IPS DF 6.9 (cell line): ENCODE results near the gene CCDC144A.
"Not testable (repeated sequence)": the region's sequence is repeated elsewhere in the genome, so short reads cannot be mapped to it uniquely, and the experiment has no call there.

ENCODE experiments used
- DNase-seq: peaks from one replicate; pipeline ENCODE4 v3.0.0-alpha.2; 2013; ENCODE audit warnings: low read depth, low spot score
- H3K27ac ChIP-seq: one replicate; pipeline ENCODE4 v1.5.1; 2013; ENCODE audit warnings: low read length, control low read depth
- H3K27me3 ChIP-seq: 2 replicates; pipeline ENCODE4 v1.6.1; 2013; ENCODE audit warnings: mild to moderate bottlenecking, low read length; ENCODE audit not compliant: control insufficient read depth, insufficient read depth
- H3K36me3 ChIP-seq: 2 replicates; pipeline ENCODE4 v1.6.1; 2013; ENCODE audit warnings: low read length; ENCODE audit not compliant: control insufficient read depth, insufficient read depth
- H3K4me1 ChIP-seq: 2 replicates; pipeline ENCODE4 v1.6.1; 2013; ENCODE audit warnings: low read length; ENCODE audit not compliant: control insufficient read depth, insufficient read depth
- H3K4me3 ChIP-seq: 2 replicates; pipeline ENCODE4 v1.5.1; 2013; ENCODE audit warnings: mild to moderate bottlenecking, low read length
- H3K9me3 ChIP-seq: 2 replicates; pipeline ENCODE4 v1.6.1; 2013; ENCODE audit warnings: low read length, inconsistent platforms; ENCODE audit not compliant: control insufficient read depth, insufficient read depth
- WGBS: extraction: QIAGEN DNeasy Blood & Tissue Kit; methylation state at CpG from one replicate; pipeline ENCODE4 v1.1.7; 2013; ENCODE audit warnings: mixed read lengths, missing lambda C conversion rate; ENCODE audit not compliant: insufficient read length, insufficient coverage; 5-methylcytosine and 5-hydroxymethylcytosine counted together

Gene CCDC144A

DNA sequence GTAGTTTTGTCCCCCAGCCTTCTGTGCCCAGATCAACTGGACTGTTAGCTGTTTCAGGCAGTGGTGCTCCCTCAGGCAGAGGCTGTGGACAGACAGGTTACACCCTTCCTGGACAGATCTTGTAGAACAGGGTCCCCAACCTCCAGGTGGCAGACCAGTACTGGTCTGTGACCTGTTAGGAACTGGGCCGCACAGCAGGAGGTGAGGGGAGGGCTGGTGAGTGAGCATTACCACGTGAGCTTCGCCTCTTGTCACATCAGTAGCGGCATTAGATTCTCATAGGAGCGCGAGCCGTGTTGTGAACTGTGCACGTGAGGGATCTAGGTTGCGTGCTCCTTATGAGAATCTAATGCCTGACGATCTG lies 61.9 kb downstream of the CCDC144A start:
- H3K36me3 ChIP-seq, H3K9me3 ChIP-seq, H3K4me1 ChIP-seq, H3K27ac ChIP-seq, H3K27me3 ChIP-seq, H3K4me3 ChIP-seq, DNase-seq: not testable (repeated sequence)
- no CpG with 5 or more reads among the region's 10 CpGs for WGBS

DNA sequence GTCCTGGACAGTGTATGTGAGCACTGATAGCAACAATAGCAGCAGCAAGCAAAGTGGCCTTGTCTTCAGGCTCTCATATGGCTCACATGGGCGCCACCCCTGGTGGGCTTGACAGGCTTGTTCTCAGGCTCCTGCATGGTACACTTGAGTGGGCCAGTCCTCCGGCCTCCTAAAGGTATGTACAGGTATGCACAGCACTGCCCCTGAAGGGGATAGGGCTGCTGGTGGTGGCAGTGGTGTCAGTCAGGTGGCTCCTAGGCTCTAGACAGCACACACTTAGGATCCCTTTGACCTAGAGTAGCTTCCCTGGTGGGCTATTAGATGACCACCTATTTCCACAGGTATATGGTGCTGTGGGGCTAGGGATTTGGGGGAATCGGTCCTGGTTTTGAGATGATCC lies 67.5 kb downstream of the CCDC144A start:
- DNase-seq, H3K9me3 ChIP-seq, H3K4me1 ChIP-seq, H3K27me3 ChIP-seq, H3K36me3 ChIP-seq, H3K4me3 ChIP-seq, H3K27ac ChIP-seq: not testable (repeated sequence)
- no CpG with 5 or more reads among the region's 3 CpGs for WGBS

DNA sequence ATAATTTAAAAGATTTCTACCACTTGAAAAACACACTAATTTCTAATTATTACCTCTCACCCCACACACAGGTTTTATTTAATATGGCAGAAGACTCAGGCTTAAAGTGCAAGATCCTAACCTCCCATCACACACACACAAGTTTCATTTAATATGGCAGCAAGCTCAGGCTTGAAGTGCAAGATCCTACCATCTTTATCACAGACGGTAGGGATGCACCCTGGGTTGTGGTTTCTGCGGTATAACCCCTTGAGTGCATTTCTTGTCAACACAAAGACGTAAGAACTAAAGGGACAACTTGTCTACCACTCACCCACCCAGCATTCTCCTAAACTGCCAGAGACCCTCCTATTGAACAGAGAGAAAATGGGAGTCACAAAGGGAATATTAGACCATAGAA lies 68.1 kb downstream of the CCDC144A start:
- not testable (repeated sequence) for H3K27ac ChIP-seq, DNase-seq, H3K36me3 ChIP-seq, H3K4me3 ChIP-seq, H3K4me1 ChIP-seq, H3K27me3 ChIP-seq, H3K9me3 ChIP-seq
- no CpG with 5 or more reads among the region's 3 CpGs for WGBS

DNA sequence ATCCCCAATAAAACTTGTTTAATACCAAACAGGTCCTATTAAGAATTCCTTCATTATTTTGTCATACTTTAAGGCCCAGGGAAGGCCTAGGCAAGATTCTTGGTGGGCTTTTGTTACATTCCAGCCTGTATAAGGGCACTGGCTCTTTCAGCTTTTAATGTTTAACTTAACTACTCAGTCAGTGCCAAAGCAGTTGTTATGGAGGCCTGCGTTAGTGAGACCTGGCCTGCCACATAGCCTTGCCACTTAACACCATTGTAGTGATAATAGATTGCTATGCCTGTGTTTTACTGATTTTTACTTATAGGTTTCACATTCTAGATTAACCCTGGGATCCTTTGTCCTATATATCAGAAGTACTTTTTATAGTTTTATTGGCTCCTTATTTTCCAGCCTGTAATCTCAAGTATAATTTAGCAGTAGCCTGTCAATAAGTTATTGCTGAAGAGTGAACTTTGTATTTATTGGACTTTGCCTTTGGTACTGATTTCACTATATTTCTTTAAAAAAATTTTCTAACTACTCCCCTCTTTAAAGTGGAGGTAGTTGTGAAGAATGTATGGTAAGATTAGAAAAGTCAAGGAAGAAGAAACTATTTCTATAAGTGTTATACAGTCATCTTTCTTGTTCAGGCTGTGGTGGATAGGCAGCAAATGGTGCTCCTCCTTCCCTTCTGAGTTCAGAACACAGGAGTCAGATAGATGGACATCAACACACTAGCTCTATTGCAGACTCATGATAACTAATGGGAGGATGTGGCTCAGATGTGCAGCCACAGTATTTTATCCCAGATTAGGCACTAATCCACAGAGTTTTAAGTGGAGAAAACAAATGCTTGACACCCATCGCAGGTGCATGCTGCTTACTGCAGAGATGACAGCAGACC lies 78.5 kb downstream of the CCDC144A start:
- H3K27me3 ChIP-seq, H3K36me3 ChIP-seq, H3K27ac ChIP-seq, DNase-seq, H3K4me1 ChIP-seq, H3K4me3 ChIP-seq, H3K9me3 ChIP-seq: not testable (repeated sequence)
- WGBS: no CpG with 5 or more reads among the region's 2 CpGs

DNA sequence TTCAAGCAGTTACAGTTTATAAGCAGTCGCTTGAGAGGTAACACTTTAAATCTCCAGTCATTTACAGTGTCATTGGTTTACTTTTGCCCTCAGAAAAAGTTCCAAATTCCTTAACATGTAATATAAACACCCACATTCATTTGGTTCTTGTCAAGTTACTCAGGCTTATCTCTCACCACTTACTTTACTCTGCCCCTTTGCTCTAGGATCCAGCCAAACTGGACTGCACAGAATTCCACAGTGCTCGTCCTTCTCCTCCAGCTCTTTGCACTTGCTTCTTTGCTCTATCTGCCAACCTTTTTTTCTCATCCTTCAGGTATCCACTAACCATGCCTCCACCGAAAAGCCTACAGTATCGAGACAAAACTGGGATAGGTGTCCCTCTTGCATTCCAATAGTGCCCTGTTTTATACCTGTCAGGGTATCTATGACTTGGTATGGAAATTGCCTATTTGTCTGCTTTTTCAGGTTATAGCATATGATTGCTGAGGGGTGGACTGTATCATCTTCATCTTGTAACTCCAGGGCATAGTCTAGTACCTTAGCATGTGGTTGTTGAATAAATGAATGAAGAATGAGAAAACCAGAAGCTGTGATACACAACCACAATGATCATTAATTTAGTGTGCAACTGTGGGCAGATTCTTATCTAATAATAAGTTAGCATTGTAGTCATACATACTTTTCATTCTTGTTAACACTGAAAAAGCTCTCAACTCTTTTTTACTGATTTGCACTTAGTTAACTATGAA lies 82.5 kb downstream of the CCDC144A start:
- H3K36me3 ChIP-seq, H3K27me3 ChIP-seq, H3K4me3 ChIP-seq, DNase-seq, H3K4me1 ChIP-seq, H3K27ac ChIP-seq, H3K9me3 ChIP-seq: not testable (repeated sequence)
- no CpG with 5 or more reads among the region's 4 CpGs for WGBS

DNA sequence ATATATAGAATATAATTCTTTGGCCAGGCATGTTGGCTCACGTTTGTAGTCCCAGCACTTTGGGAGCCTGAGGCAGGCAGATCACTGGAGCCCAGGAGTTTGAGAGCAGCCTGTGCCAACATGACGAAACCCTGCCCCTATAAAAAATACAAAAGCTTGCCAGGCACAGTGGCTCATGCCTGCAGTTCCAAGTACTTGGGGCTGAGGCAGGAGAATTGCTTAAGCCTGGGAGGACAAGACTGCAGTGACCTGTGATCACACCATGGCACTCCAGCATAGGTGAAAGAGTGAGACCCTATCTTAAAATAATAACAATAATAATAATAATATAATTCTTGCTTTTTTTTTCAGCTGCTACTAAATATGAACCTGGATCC lies 83.1 kb downstream of the CCDC144A start:
- no CpG with 5 or more reads among the region's 2 CpGs for WGBS

DNA sequence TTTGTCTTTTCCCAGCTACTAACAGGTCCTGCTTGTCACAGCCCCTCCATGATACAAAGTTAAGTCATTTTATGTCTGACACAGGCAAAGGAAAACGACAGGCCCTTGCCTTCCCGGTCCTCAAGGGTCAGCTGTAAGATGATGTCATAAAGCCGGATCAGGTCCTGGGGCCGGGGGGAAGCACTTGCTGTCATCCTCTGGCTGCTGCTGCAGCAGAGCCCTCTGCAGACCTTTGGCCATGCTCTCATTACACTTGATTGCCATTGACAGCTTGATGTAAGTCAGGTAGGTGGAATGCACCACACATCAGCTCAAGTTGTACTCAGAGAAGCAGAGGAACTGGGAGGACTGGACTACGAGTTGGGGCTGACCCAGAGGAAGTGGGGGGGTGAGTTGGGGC lies 97.8 kb downstream of the CCDC144A start:
- not testable (repeated sequence) for H3K27ac ChIP-seq, H3K9me3 ChIP-seq, H3K36me3 ChIP-seq, H3K27me3 ChIP-seq, DNase-seq, H3K4me1 ChIP-seq, H3K4me3 ChIP-seq
- WGBS: no CpG with 5 or more reads among the region's 5 CpGs

More for the DNA sequence above, 83.1 kb downstream of the CCDC144A start:
- not testable (repeated sequence) for H3K27me3 ChIP-seq, H3K27ac ChIP-seq, H3K36me3 ChIP-seq, DNase-seq, H3K4me3 ChIP-seq, H3K9me3 ChIP-seq, H3K4me1 ChIP-seq

DNA sequence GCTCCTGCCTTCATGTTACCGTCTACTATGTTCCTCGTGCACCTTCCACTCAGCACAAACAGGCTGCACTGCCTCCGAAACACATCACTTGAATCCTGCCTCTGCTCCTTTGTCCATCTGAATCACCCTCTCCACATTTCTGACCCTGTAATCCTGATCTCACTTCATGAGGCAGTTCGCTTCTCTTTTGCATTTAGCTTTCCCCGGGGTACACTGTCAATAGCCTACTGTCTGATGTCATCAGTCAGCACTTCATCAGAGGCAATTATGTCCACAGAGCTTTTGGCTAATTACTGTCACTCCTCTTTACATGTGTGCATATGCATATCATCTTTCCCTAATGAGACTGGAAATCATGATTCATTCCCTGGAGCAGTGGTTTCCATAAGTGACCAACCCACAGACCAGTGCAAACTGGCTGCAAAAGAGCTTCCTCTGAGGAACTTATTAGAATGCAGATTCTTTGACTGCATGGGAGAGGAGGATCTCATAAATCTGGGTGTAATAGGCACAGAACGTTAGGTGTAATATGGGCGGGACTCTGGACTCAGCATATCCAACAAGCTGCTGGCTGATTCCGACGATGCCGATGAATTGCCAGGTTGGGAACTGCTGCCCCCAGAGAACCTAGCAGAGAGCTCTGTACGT lies 99.0 kb downstream of the CCDC144A start:
- not testable (repeated sequence) for DNase-seq, H3K4me1 ChIP-seq, H3K27ac ChIP-seq, H3K4me3 ChIP-seq, H3K27me3 ChIP-seq, H3K36me3 ChIP-seq, H3K9me3 ChIP-seq
- no CpG with 5 or more reads among the region's 11 CpGs for WGBS

DNA sequence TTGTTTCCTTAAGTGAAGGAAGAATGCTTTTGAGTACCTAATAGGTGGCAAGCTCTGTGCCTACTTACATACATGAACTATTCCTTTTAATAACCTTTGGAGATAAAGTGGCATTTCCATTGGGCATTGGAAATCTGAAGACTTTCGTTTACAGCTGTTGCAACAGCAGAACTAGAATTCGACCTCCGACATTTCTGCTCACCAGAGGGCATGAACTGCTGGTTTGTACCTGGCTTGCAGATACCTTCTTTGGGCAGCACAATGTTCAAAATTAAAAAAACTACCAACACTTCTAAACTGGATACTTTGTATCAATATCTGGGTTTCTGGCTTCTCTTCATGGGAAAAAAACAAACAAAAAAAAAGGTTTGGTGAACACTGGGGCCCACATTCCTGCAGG lies 99.6 kb downstream of the CCDC144A start:
- no CpG with 5 or more reads among the region's 3 CpGs for WGBS
- not testable (repeated sequence) for H3K36me3 ChIP-seq, H3K27ac ChIP-seq, H3K4me1 ChIP-seq, DNase-seq, H3K4me3 ChIP-seq, H3K27me3 ChIP-seq, H3K9me3 ChIP-seq

DNA sequence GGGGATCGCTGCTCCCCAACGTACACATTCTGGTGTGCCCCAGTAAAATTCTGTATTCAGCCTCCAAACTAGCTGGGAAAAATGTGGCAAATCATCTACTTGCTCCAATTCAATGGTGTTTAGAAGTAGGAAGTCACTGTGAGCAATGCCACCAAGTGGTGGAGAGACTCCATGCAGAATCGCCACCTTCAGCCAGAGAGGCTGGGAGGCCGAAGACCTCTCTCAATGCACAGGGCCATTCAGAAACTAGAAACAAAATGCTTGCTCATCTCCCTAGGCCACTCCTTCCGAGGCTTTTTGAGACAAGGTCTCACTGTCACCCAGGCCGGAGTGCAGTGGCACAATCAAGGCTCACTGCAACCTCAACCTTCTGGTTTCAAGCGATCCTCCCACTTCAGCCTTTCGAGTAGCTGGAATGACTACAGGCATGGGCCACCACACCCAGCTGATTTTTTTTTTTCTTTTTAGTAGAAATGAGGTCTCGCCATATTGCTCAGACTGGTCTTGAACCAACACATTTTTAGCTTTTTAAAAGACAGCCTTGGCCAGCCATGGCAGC lies 100.4 kb downstream of the CCDC144A start:
- not testable (repeated sequence) for DNase-seq, H3K27ac ChIP-seq, H3K9me3 ChIP-seq, H3K4me1 ChIP-seq, H3K4me3 ChIP-seq, H3K27me3 ChIP-seq, H3K36me3 ChIP-seq
- WGBS: no CpG with 5 or more reads among the region's 9 CpGs
